Bronchial epithelial cell (primary cell): Measurements from ENCODE around the gene GMPR. TPM values are rescaled to one million over a fixed set of nuclear protein-coding genes. Genes with fewer than 3 reads are reported as not detected.

Experiments used
- DNase-seq: peaks from one replicate; pipeline ENCODE4 v3.0.0-alpha.2; 2010; ENCODE audit warnings: low read depth
- FAIRE-seq: peaks from 2 replicates; lab custom pipeline; 2011; peaks lifted over from hg19 to GRCh38; lab: Jason Lieb, UNC
- H3K27me3 ChIP-seq: 2 replicates; pipeline ENCODE4 v1.5.1; 2011; ENCODE audit warnings: low read length; ENCODE audit not compliant: control insufficient read depth, insufficient read depth
- H3K36me3 ChIP-seq: 2 replicates; pipeline ENCODE4 v1.5.1; 2011; ENCODE audit warnings: low read length; ENCODE audit not compliant: control insufficient read depth, insufficient read depth
- H3K4me3 ChIP-seq: 2 replicates; pipeline ENCODE4 v1.5.1; 2011; ENCODE audit warnings: mild to moderate bottlenecking, low read depth, low read length, control low read depth
- CTCF ChIP-seq: IDR thresholded peaks from 2 replicates; pipeline ENCODE4 v1.5.1; 2011; ENCODE audit warnings: mild to moderate bottlenecking, moderate library complexity, low read length, control low read depth, inconsistent platforms; ENCODE audit not compliant: insufficient read depth, severe bottlenecking
- total RNA-seq: library from RNA; depleted of rRNA; stranded (reverse); fragments of >200 nt; gene quantifications from 2 replicates; pipeline ENCODE4 v1.2.1, GENCODE V29; 2014

GMPR gene
- total RNA-seq, 1 donor from 2014 or later: 0.53 TPM

GRCh38 chr6:16305788-16306187 is 67.4 kb downstream of the GMPR start:
- no peaks in the 10 kb centered on the region for H3K27me3 ChIP-seq
- DNase-seq (no peak), FAIRE-seq (no peak)
- H3K36me3 ChIP-seq: no peaks in the 10 kb centered on the region
- TF ChIP-seq CTCF: no peak
- H3K4me3 ChIP-seq: no peak overlapping the region

- FAIRE-seq (no peak), DNase-seq (no peak)
- H3K36me3 ChIP-seq: no peaks in the 10 kb centered on the region
- TF ChIP-seq CTCF: no peak
- H3K4me3 ChIP-seq: no peak overlapping the region
- no peaks in the 10 kb centered on the region for H3K27me3 ChIP-seq
Measured at GRCh38 chr6:16306334-16306733, 67.9 kb downstream of the GMPR start.

GRCh38 chr6:16311763-16312162 is 73.4 kb downstream of the GMPR start:
- FAIRE-seq (no peak), DNase-seq (no peak)
- Histone ChIP-seq H3K36me3 (no peaks in the 10 kb centered on the region), H3K27me3 (no peaks in the 10 kb centered on the region), H3K4me3 (no peak overlapping the region)
- no peak for TF ChIP-seq CTCF

GRCh38 chr6:16313732-16314131 is 75.3 kb downstream of the GMPR start:
- Histone ChIP-seq H3K27me3 (no peaks in the 10 kb centered on the region), H3K4me3 (no peak overlapping the region), H3K36me3 (no peaks in the 10 kb centered on the region)
- no peak for DNase-seq
- FAIRE-seq: no peak
- TF ChIP-seq CTCF: no peak

- Histone ChIP-seq H3K27me3 (no peaks in the 10 kb centered on the region), H3K4me3 (no peak overlapping the region), H3K36me3 (no peaks in the 10 kb centered on the region)
- no peak for DNase-seq
- FAIRE-seq: no peak
- TF ChIP-seq CTCF: no peak
Measured at GRCh38 chr6:16314296-16314695, 75.9 kb downstream of the GMPR start.

- Histone ChIP-seq H3K36me3 (no peaks in the 10 kb centered on the region), H3K27me3 (no peaks in the 10 kb centered on the region), H3K4me3 (no peak overlapping the region)
- peak; percentile 39 for DNase-seq
- TF ChIP-seq CTCF: peak; percentile 75
- FAIRE-seq: no peak
Measured at GRCh38 chr6:16316741-16317251, 78.4 kb downstream of the GMPR start.
